MM.1S (cell line): ENCODE measurements around the gene DDX3X.

ENCODE experiments used
- CTCF ChIP-seq: fragments of 300-600 bp; sonication (generic); IDR thresholded peaks from 2 replicates; pipeline ENCODE4 v1.5.1; 2016; ENCODE audit warnings: antibody characterized with exemption, low read length, mixed read lengths
- EZH2 ChIP-seq: fragments of 300-600 bp; sonication (generic); optimal IDR thresholded peaks from 2 replicates; pipeline ENCODE3; 2017; ENCODE audit warnings: low read depth, mild to moderate bottlenecking, antibody characterized with exemption, low read length, mixed read lengths
- EZH2phosphoT487 ChIP-seq: fragments of 300-600 bp; sonication (generic); IDR thresholded peaks from 2 replicates; pipeline ENCODE4 v1.6.1; 2018; ENCODE audit warnings: antibody characterized with exemption, low read length

GRCh38 chrX:41386222-41386990, 52.4 kb downstream of the DDX3X start:
- TF ChIP-seq CTCF (no peak), EZH2 (no peak), EZH2phosphoT487 (no peak)
